Astrocyte (in vitro differentiated cells and primary cell): ENCODE data around the gene CNN2. TPM values are rescaled to one million over a fixed set of nuclear protein-coding genes. Genes with fewer than 3 reads are reported as not detected.

Experiments used
- DNase-seq: peaks from one replicate; pipeline ENCODE4 v3.0.0-alpha.2; 2010; ENCODE audit warnings: low read depth
- FAIRE-seq: peaks from 2 replicates; lab custom pipeline; 2011; peaks lifted over from hg19 to GRCh38; lab: Jason Lieb, UNC
- H2AFZ ChIP-seq: 2 replicates; pipeline ENCODE4 v1.6.0; 2012; ENCODE audit warnings: low read depth, low read length, inconsistent platforms
- H3K27ac ChIP-seq: 2 replicates; pipeline ENCODE4 v1.5.1; 2011; ENCODE audit warnings: low read depth, low read length, inconsistent platforms
- H3K27me3 ChIP-seq: 2 replicates; pipeline ENCODE4 v1.6.0; 2011; ENCODE audit warnings: low read length, inconsistent platforms; ENCODE audit not compliant: insufficient read depth
- H3K36me3 ChIP-seq: 2 replicates; pipeline ENCODE4 v1.5.1; 2011; ENCODE audit warnings: low read length, inconsistent platforms; ENCODE audit not compliant: insufficient read depth
- H3K4me1 ChIP-seq: 2 replicates; pipeline ENCODE4 v1.5.1; 2011; ENCODE audit warnings: low read length, inconsistent platforms; ENCODE audit not compliant: insufficient read depth
- H3K4me2 ChIP-seq: 2 replicates; pipeline ENCODE4 v1.6.0; 2012; ENCODE audit warnings: low read length, inconsistent platforms
- H3K4me3 ChIP-seq: 2 replicates; pipeline ENCODE4 v1.5.1; 2011; ENCODE audit warnings: low read depth, mild to moderate bottlenecking, low read length, inconsistent platforms; ENCODE audit not compliant: insufficient read depth
- H3K79me2 ChIP-seq: 2 replicates; pipeline ENCODE4 v1.6.0; 2012; ENCODE audit warnings: mild to moderate bottlenecking, low read length, inconsistent platforms; ENCODE audit not compliant: insufficient read depth
- H3K9ac ChIP-seq: 2 replicates; pipeline ENCODE4 v1.6.0; 2012; ENCODE audit warnings: mild to moderate bottlenecking, low read length, inconsistent platforms
- H3K9me3 ChIP-seq: 2 replicates; pipeline ENCODE4 v1.5.1; 2012; ENCODE audit warnings: low read depth, mild to moderate bottlenecking, low read length, inconsistent platforms; ENCODE audit not compliant: insufficient read depth
- H4K20me1 ChIP-seq: 2 replicates; pipeline ENCODE4 v1.6.0; 2012; ENCODE audit warnings: low read length, inconsistent platforms; ENCODE audit not compliant: insufficient read depth
- H3K27ac Mint-ChIP-seq: one replicate; pipeline ENCODE4 v1.8.0; 2021; ENCODE audit warnings: mild to moderate bottlenecking, mixed read lengths; ENCODE audit not compliant: unreplicated experiment
- H3K27me3 Mint-ChIP-seq: one replicate; pipeline ENCODE4 v1.8.0; 2021; ENCODE audit warnings: low read depth, mixed read lengths; ENCODE audit not compliant: unreplicated experiment
- H3K36me3 Mint-ChIP-seq: one replicate; pipeline ENCODE4 v1.8.0; 2021; ENCODE audit warnings: low read depth, mixed read lengths; ENCODE audit not compliant: unreplicated experiment
- H3K4me1 Mint-ChIP-seq: one replicate; pipeline ENCODE4 v1.8.0; 2021; ENCODE audit warnings: low read depth, mixed read lengths; ENCODE audit not compliant: unreplicated experiment
- H3K4me3 Mint-ChIP-seq: one replicate; pipeline ENCODE4 v1.8.0; 2021; ENCODE audit warnings: mild to moderate bottlenecking, moderate library complexity, mixed read lengths; ENCODE audit not compliant: unreplicated experiment
- H3K9me3 Mint-ChIP-seq: one replicate; pipeline ENCODE4 v1.8.0; 2021; ENCODE audit warnings: mild to moderate bottlenecking, mixed read lengths; ENCODE audit not compliant: unreplicated experiment
- EZH2 ChIP-seq: IDR thresholded peaks from 2 replicates; pipeline ENCODE4 v1.6.1; 2012; ENCODE audit warnings: mild to moderate bottlenecking, low read length, inconsistent platforms; ENCODE audit not compliant: insufficient read depth
- total RNA-seq: library from RNA; stranded (reverse); gene quantifications from 2 replicates; pipeline ENCODE4 v1.2.1, GENCODE V29; 2021
- TF ChIP-seq, protein P1 (sequence below): IDR thresholded peaks from 2 replicates; pipeline ENCODE4 v1.5.1; 2011; ENCODE audit warnings: low read depth, mild to moderate bottlenecking, inconsistent platforms, low read length, moderate library complexity; ENCODE audit not compliant: insufficient read depth

CNN2 gene
- total RNA-seq, 1 donor from 2014 or later = 819 TPM

GRCh38 chr19:1018393-1018792 lies 8.0 kb upstream of the CNN2 start:
- no peak overlapping the region for H3K27ac ChIP-seq
- Mint-ChIP-seq H3K27ac (no peak overlapping the region), H3K27me3 (no peaks in the 10 kb centered on the region), H3K4me1 (peaks cover 22% of the 10 kb centered on the region), H3K36me3 (no peaks in the 10 kb centered on the region), H3K9me3 (no peaks in the 10 kb centered on the region), H3K4me3 (peak overlapping the region; percentile 95)
- no peak overlapping the region for H2AFZ ChIP-seq
- no peak for DNase-seq
- H3K36me3 ChIP-seq = no peaks in the 10 kb centered on the region
- no peaks in the 10 kb centered on the region for H3K9me3 ChIP-seq
- H4K20me1 ChIP-seq = peaks cover 72% of the 10 kb centered on the region
- peaks cover 76% of the 10 kb centered on the region for H3K79me2 ChIP-seq
- H3K4me1 ChIP-seq = peaks cover 34% of the 10 kb centered on the region
- H3K27me3 ChIP-seq = no peaks in the 10 kb centered on the region
- no peak for FAIRE-seq
- TF ChIP-seq, protein P1, sequence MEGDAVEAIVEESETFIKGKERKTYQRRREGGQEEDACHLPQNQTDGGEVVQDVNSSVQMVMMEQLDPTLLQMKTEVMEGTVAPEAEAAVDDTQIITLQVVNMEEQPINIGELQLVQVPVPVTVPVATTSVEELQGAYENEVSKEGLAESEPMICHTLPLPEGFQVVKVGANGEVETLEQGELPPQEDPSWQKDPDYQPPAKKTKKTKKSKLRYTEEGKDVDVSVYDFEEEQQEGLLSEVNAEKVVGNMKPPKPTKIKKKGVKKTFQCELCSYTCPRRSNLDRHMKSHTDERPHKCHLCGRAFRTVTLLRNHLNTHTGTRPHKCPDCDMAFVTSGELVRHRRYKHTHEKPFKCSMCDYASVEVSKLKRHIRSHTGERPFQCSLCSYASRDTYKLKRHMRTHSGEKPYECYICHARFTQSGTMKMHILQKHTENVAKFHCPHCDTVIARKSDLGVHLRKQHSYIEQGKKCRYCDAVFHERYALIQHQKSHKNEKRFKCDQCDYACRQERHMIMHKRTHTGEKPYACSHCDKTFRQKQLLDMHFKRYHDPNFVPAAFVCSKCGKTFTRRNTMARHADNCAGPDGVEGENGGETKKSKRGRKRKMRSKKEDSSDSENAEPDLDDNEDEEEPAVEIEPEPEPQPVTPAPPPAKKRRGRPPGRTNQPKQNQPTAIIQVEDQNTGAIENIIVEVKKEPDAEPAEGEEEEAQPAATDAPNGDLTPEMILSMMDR = no peak
- no peak for TF ChIP-seq EZH2
- H3K9ac ChIP-seq = no peak overlapping the region
- no peak overlapping the region for H3K4me3 ChIP-seq
- H3K4me2 ChIP-seq = no peak overlapping the region

DNA sequence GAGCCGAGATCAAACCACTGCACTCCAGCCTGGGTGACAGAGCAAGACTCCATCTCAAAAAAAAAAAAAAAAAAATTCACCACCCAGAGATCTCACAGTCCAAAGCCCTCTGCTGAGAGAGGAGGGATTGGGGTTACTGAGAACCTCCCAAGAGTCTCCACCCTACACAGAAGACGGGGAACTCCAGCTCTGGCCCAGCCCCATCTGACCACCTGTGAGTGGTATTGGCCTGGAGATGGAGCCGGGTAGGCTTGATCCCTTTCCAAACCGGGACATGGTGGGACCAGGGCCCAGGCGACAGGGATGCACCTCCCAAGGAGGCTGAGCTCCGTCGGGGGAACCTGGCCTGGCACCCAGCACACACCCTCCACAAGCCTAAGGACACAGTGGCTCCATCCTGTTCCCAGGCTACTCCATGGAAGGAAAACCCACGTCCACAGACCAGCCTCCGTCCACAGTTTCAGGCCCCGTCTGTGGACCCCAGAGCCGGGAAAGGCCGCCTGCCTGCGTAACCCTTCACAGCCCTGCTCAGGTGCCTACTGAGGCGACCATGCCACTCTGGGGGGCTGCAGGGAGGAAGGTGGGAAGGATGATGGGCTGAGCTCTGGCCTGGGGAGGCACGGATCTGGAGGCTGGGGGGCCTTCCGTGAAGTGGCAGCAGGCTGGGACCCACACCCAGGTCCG lies 7.3 kb upstream of the CNN2 start:
- DNase-seq = no peak
- Histone ChIP-seq H3K9ac (peak overlapping the region; percentile 92), H3K79me2 (peaks cover 69% of the 10 kb centered on the region), H3K27me3 (no peaks in the 10 kb centered on the region), H3K4me2 (peak overlapping the region; percentile 100), H3K9me3 (no peaks in the 10 kb centered on the region), H3K27ac (no peak overlapping the region), H4K20me1 (peaks cover 65% of the 10 kb centered on the region), H3K36me3 (no peaks in the 10 kb centered on the region), H3K4me1 (peaks cover 34% of the 10 kb centered on the region), H3K4me3 (peak overlapping the region; percentile 83), H2AFZ (no peak overlapping the region)
- H3K4me3 Mint-ChIP-seq = peak overlapping the region; percentile 95
- peak overlapping the region; percentile 75 for H3K27ac Mint-ChIP-seq
- H3K27me3 Mint-ChIP-seq = no peaks in the 10 kb centered on the region
- H3K4me1 Mint-ChIP-seq = peaks cover 22% of the 10 kb centered on the region
- no peak for FAIRE-seq
- TF ChIP-seq EZH2 = no peak
- TF ChIP-seq, protein P1 = no peak
- H3K9me3 Mint-ChIP-seq = no peaks in the 10 kb centered on the region
- H3K36me3 Mint-ChIP-seq = no peaks in the 10 kb centered on the region

DNA sequence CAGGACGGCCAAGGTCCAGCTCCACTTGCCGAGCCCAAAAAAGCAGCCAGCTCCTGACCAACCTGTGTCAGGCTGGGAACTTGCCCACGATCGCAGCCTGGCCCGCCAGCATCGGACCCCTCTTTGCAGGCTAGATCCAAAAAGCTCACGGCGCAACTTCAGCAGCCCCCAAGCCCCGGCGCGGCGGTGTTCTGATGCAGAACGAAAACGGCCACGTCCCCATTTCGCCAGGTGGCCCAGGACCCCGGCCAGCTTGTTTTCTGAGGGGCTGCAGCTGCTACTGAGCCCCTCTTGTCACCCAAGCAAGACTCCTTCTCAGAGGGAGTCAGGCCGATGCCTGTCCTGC lies 6.8 kb upstream of the CNN2 start:
- H3K4me1 ChIP-seq = peaks cover 34% of the 10 kb centered on the region
- peak overlapping the region; percentile 95 for H3K4me3 Mint-ChIP-seq
- peak overlapping the region; percentile 86 for H3K27ac Mint-ChIP-seq
- DNase-seq (no peak), FAIRE-seq (no peak)
- H3K4me3 ChIP-seq = peak overlapping the region; percentile 83
- peaks cover 64% of the 10 kb centered on the region for H3K79me2 ChIP-seq
- peak overlapping the region; percentile 92 for H3K9ac ChIP-seq
- peaks cover 22% of the 10 kb centered on the region for H3K4me1 Mint-ChIP-seq
- peak overlapping the region; percentile 100 for H3K4me2 ChIP-seq
- H4K20me1 ChIP-seq = peaks cover 60% of the 10 kb centered on the region
- no peaks in the 10 kb centered on the region for H3K27me3 Mint-ChIP-seq
- H3K27me3 ChIP-seq = no peaks in the 10 kb centered on the region
- no peaks in the 10 kb centered on the region for H3K36me3 ChIP-seq
- TF ChIP-seq, protein P1 = no peak
- TF ChIP-seq EZH2 = no peak
- H3K27ac ChIP-seq = no peak overlapping the region
- H3K9me3 Mint-ChIP-seq = no peaks in the 10 kb centered on the region
- H3K36me3 Mint-ChIP-seq = no peaks in the 10 kb centered on the region
- H2AFZ ChIP-seq = no peak overlapping the region
- H3K9me3 ChIP-seq = no peaks in the 10 kb centered on the region
